ENCODE measurements around the gene ILKAP. TPM values are rescaled to one million over a fixed set of nuclear protein-coding genes. Genes with fewer than 3 reads are reported as not detected.

ILKAP gene
- total RNA-seq, 1 experiment from 2014 or later: 41.5 TPM

- Histone ChIP-seq H2BK15ac (ENCODE audit: low read depth, low read length) (no peak overlapping the region), H3K56ac (ENCODE audit: insufficient read length, low read depth, low read length) (no peak overlapping the region), H3K18ac (ENCODE audit: insufficient read length, low read depth, low read length) (no peak overlapping the region), H3K4ac (ENCODE audit: low read depth, low read length) (no peak overlapping the region), H4K91ac (ENCODE audit: insufficient read length, low read depth, low read length) (no peak overlapping the region), H2BK5ac (ENCODE audit: insufficient read length, low read length) (no peak overlapping the region), H2BK12ac (ENCODE audit: insufficient read length, low read depth, low read length) (no peak overlapping the region), H3K9ac (ENCODE audit: extremely low read depth, insufficient read length, low read length) (no peak overlapping the region), H3K27me3 (ENCODE audit: insufficient read depth, low read length) (no peaks in the 10 kb centered on the region), H3K4me2 (ENCODE audit: insufficient read depth, insufficient read length, low read length) (no peak overlapping the region), H4K5ac (ENCODE audit: insufficient read length, low read depth, low read length) (no peak overlapping the region), H2AFZ (ENCODE audit: low read length) (no peak overlapping the region), H4K20me1 (ENCODE audit: control insufficient read depth, insufficient read depth, insufficient read length) (no peaks in the 10 kb centered on the region), H3K14ac (ENCODE audit: insufficient read depth, low read length) (no peak overlapping the region), H3K79me1 (ENCODE audit: insufficient read depth, low read depth, low read length, poor library complexity, severe bottlenecking) (no peaks in the 10 kb centered on the region), H2BK120ac (ENCODE audit: low read depth, low read length, poor library complexity, severe bottlenecking) (no peak overlapping the region), H2AK5ac (ENCODE audit: insufficient read length, low read length) (no peak overlapping the region), H3K79me2 (ENCODE audit: insufficient read depth, low read length) (no peaks in the 10 kb centered on the region), H4K8ac (replicated peaks; ENCODE audit: insufficient read length, low read depth, low read length) (no peak overlapping the region), H3K23me2 (ENCODE audit: insufficient read length, low read depth, low read length, poor library complexity, severe bottlenecking) (no peaks in the 10 kb centered on the region), H3K23ac (ENCODE audit: insufficient read length, low read depth, low read length) (no peak overlapping the region), H2BK20ac (ENCODE audit: low read depth, low read length, poor library complexity, severe bottlenecking) (no peak overlapping the region), H3K27ac (ENCODE audit: insufficient read length, low read depth, low read length) (no peak overlapping the region), H3K4me1 (ENCODE audit: insufficient read depth, low read length) (no peaks in the 10 kb centered on the region), H3K9me3 (ENCODE audit: control insufficient read depth, low read depth, low read length) (no peaks in the 10 kb centered on the region), H3T11ph (ENCODE audit: low read length) (no peak overlapping the region)
- Mint-ChIP-seq H3K4me3 (no peak overlapping the region), H3K36me3 (ENCODE audit: insufficient read depth in 1 of 3, low read depth in 3 of 3) (no peaks in the 10 kb centered on the region), H3K4me1 (no peaks in the 10 kb centered on the region), H3K27me3 (ENCODE audit: low read depth) (peaks cover 7% of the 10 kb centered on the region), H3K27ac (no peak overlapping the region; a peak in 1 of 7 replicates), H3K9me3 (peaks cover 0 to 9% of the 10 kb centered on the region in 2 experiments; a peak in 4 of 5 replicates)
- no peak for DNase-seq
- TF ChIP-seq, protein P1, sequence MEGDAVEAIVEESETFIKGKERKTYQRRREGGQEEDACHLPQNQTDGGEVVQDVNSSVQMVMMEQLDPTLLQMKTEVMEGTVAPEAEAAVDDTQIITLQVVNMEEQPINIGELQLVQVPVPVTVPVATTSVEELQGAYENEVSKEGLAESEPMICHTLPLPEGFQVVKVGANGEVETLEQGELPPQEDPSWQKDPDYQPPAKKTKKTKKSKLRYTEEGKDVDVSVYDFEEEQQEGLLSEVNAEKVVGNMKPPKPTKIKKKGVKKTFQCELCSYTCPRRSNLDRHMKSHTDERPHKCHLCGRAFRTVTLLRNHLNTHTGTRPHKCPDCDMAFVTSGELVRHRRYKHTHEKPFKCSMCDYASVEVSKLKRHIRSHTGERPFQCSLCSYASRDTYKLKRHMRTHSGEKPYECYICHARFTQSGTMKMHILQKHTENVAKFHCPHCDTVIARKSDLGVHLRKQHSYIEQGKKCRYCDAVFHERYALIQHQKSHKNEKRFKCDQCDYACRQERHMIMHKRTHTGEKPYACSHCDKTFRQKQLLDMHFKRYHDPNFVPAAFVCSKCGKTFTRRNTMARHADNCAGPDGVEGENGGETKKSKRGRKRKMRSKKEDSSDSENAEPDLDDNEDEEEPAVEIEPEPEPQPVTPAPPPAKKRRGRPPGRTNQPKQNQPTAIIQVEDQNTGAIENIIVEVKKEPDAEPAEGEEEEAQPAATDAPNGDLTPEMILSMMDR (conservative IDR thresholded peaks at IDR 0.05): no peak
- WGBS (ENCODE audit: extremely low coverage, insufficient read length, low lambda C conversion rate): no CpG with 5 or more reads among the region's 29 CpGs
Observed at GRCh38 chr2:238122287-238123217, 80.9 kb downstream of the ILKAP start.

Data from H9 (cell line).